Nephron (organoid): ENCODE results near the gene NRXN2.
A peak's percentile ranks its signal among the peaks of the same experiment; 100 is the strongest.

Experiments used
- H3K27ac Mint-ChIP-seq, 3 experiments: 2 replicates each; pipeline ENCODE4 v1.8.0; 2020; ENCODE audit warnings: mixed read lengths in 3 of 3, mild to moderate bottlenecking in 2 of 3, moderate library complexity in 1 of 3
- H3K27me3 Mint-ChIP-seq: 2 replicates; pipeline ENCODE4 v1.8.0; 2021; ENCODE audit warnings: low read depth, mild to moderate bottlenecking, moderate library complexity, mixed read lengths
- H3K36me3 Mint-ChIP-seq: 2 replicates; pipeline ENCODE4 v1.8.0; 2020; ENCODE audit warnings: low read depth, mixed read lengths
- H3K4me1 Mint-ChIP-seq: 2 replicates; pipeline ENCODE4 v1.8.0; 2020; ENCODE audit warnings: mixed read lengths
- H3K4me3 Mint-ChIP-seq, 3 experiments: 2 replicates each; pipeline ENCODE4 v1.8.0; 2020; ENCODE audit warnings: mild to moderate bottlenecking in 3 of 3, mixed read lengths in 3 of 3, moderate library complexity in 2 of 3
- H3K9me3 Mint-ChIP-seq: 2 replicates; pipeline ENCODE4 v1.8.0; 2020; ENCODE audit warnings: mixed read lengths
- CTCF ChIP-seq, 3 experiments: fragments of 200-600 bp; sonication (generic); IDR thresholded peaks; one replicate each; pipeline ENCODE4 v1.5.0; 2021; ENCODE audit warnings: antibody characterized with exemption in 3 of 3; ENCODE audit not compliant: unreplicated experiment in 3 of 3

Gene NRXN2

GRCh38 chr11:64691543-64691942 lies 31.5 kb downstream of the NRXN2 start:
- Mint-ChIP-seq H3K27me3 (peaks cover 44% of the 10 kb centered on the region), H3K9me3 (no peaks in the 10 kb centered on the region), H3K27ac (no peak overlapping the region), H3K36me3 (no peaks in the 10 kb centered on the region), H3K4me1 (peaks cover 47% of the 10 kb centered on the region), H3K4me3 (peak overlapping the region in 1 of 3 experiments; percentile 19)
- no peak for TF ChIP-seq CTCF (IDR thresholded peaks at IDR 0.05; ENCODE audit: unreplicated experiment in 3 of 3)

DNA sequence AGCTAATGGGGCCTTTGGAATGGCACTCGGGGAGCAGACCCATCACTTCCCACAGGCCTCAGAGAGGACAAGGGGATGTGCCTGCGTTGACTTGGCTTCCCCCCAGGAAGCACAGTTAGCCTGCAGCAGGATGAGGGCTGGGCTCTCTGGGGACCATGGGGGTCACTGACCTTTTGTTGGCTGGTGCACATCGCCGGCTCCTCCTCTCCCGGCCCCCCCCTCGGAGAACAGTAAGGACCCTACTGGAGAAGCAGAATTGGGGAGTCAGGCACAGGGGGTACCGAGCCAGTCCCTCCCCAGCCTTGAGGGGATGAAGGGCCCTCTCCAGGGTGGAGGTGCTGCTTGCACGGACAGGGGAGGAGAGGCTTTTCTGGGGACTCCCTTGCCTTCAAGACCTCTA lies 32.8 kb downstream of the NRXN2 start:
- H3K4me3 Mint-ChIP-seq = no peak overlapping the region
- no peaks in the 10 kb centered on the region for H3K9me3 Mint-ChIP-seq
- peaks cover 33% of the 10 kb centered on the region for H3K27me3 Mint-ChIP-seq
- no peaks in the 10 kb centered on the region for H3K36me3 Mint-ChIP-seq
- peaks cover 47% of the 10 kb centered on the region for H3K4me1 Mint-ChIP-seq
- TF ChIP-seq CTCF (IDR thresholded peaks at IDR 0.05; ENCODE audit: unreplicated experiment in 3 of 3) = no peak
- no peak overlapping the region for H3K27ac Mint-ChIP-seq

DNA sequence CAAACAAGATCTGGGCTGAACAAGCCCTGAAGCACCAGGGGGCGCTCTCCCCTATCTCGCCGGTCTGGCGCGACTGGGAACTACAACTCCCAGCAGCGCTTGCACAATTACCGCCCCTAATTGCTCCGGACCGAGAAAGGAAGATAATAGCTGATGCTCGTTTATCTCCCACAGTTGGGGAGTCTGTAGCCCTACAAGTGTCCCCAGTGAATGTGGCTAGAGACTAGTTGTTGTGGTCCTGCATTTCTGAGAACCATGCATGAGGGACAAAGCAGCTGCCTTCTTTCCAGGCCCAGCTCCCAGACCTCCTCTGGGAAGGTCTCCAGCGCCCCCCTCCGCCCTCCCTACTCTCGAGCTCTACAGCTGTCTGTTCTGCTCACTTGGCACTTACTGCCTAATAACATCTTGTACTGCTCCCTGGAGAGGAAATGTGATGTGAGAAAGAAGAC lies 34.4 kb downstream of the NRXN2 start:
- Mint-ChIP-seq H3K4me1 (peaks cover 41% of the 10 kb centered on the region), H3K9me3 (no peaks in the 10 kb centered on the region), H3K27ac (peak overlapping the region; percentile 93 to 95 (median 94)), H3K4me3 (peak overlapping the region; percentile 82 to 87 (median 86)), H3K27me3 (peaks cover 33% of the 10 kb centered on the region), H3K36me3 (no peaks in the 10 kb centered on the region)
- peak; percentile 96 to 97 (median 96) for TF ChIP-seq CTCF (IDR thresholded peaks at IDR 0.05; ENCODE audit: unreplicated experiment in 3 of 3)

DNA sequence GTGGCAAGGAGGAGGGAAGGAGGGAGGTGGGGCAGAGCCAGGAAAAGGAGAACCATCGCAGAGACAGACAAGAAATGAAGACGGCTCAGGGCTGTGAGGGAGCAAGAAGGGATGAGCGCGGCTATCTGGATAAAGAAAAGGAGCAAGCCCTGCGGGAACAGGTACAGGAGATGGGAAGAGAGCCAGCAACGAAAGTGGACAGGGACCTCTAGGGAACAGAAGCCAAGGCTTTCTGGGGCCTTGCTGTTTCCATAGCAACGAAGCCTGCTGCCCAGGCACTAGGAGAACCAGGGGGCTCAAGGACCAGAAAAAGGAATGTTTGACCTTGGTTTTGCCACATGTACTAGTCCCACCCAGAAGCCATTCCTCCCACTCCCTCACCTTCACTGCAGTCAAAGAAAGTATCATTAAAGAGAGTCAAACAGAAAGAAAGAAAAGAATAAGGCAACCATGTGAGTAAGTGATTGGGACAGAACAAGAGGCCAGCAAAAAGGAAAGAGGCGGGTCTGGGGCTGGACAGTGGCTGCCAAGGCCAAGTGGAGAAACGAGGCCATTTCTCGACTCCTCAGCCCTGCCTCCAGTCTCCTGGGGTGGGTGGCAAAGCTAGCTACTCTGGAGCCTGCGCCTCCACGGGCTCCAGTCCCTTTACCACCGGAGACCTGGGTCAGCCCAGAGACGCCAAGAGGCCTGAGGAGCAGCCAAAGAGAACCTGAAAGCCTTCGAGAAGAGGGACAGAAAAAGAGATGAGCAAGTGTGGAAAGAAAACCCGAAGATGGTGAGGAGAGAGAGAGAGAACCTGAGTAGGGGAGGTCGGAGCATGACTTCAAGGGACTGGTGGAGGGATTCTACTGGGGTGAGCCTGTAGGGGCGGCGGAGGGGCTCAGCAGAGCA lies 35.1 kb downstream of the NRXN2 start:
- peak overlapping the region; percentile 82 to 87 (median 86) for H3K4me3 Mint-ChIP-seq
- H3K4me1 Mint-ChIP-seq = peaks cover 37% of the 10 kb centered on the region
- no peak for TF ChIP-seq CTCF (IDR thresholded peaks at IDR 0.05; ENCODE audit: unreplicated experiment in 3 of 3)

DNA sequence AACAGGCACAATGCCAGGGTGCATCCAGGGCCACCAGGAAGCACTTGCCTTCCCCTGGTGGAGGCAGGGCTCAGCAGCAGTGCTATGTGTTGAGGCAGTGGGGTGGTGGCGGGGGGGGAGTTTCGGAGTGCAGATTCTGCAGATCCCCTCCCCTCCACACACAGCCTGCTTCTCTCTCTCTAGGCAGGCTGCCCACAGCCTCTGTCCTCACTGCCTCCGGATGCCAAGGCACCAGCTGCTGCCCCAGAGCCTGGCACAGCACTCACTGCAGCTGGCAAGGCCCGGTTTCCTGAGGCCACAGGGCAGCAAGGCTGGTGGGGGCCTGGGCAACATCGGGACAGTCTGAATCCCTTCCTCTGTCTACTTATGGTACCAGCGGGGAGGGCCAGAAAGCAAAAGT lies 35.8 kb downstream of the NRXN2 start:
- TF ChIP-seq CTCF (IDR thresholded peaks at IDR 0.05; ENCODE audit: unreplicated experiment in 3 of 3) = no peak
- Mint-ChIP-seq H3K36me3 (no peaks in the 10 kb centered on the region), H3K27me3 (peaks cover 23% of the 10 kb centered on the region), H3K4me3 (peak overlapping the region in 1 of 3 experiments; percentile 5), H3K4me1 (peaks cover 31% of the 10 kb centered on the region), H3K9me3 (no peaks in the 10 kb centered on the region), H3K27ac (peak overlapping the region in 2 of 3 experiments; percentile 93 to 94)

More for the DNA sequence above, 35.1 kb downstream of the NRXN2 start:
- Mint-ChIP-seq H3K9me3 (no peaks in the 10 kb centered on the region), H3K36me3 (no peaks in the 10 kb centered on the region), H3K27me3 (peaks cover 28% of the 10 kb centered on the region), H3K27ac (peak overlapping the region; percentile 93 to 95 (median 94))
